Measurements from ENCODE around the gene HDAC10. TPM values are rescaled to one million over a fixed set of nuclear protein-coding genes. Genes with fewer than 3 reads are reported as not detected.

The HDAC10 gene
- total and polyA plus RNA-seq, 2 donors, result 20.0 to 32.4 TPM

- Histone ChIP-seq H3K4me1 (ENCODE audit: insufficient read depth) (no peaks in the 10 kb centered on the region), H3K27ac (ENCODE audit: low read depth) (peak within 1 kb of the TSS; percentile 64), H3K4me3 (ENCODE audit: low read depth, low read length) (peak within 1 kb of the TSS; percentile 96), H3K36me3 (ENCODE audit: insufficient read depth) (peaks cover 10% of the 10 kb centered on the region)
- WGBS, result under 1% methylated on average over 104 of the region's 105 CpGs
- peak; percentile 67 for DNase-seq (ENCODE audit: extremely low spot score)
Measured at GRCh38 chr22:50200461-50201190, 50.4 kb downstream of the HDAC10 start, which contains the start of gene SELENOO. SELENOO (plus strand) TSS chr22:50201011; CDS start chr22:50201037, 26 bp downstream.

- peak overlapping the region; percentile 96 for H3K4me3 ChIP-seq (ENCODE audit: low read depth, low read length)
- H3K36me3 ChIP-seq (ENCODE audit: insufficient read depth), result peaks cover 10% of the 10 kb centered on the region
- H3K27ac ChIP-seq (ENCODE audit: low read depth), result no peak overlapping the region
- 6% methylated on average over 34 of the region's 34 CpGs for WGBS
- DNase-seq (ENCODE audit: extremely low spot score), result no peak
- no peaks in the 10 kb centered on the region for H3K4me1 ChIP-seq (ENCODE audit: insufficient read depth)
Measured at GRCh38 chr22:50199829-50200460, 51.1 kb downstream of the HDAC10 start.

- H3K4me3 ChIP-seq (ENCODE audit: low read depth, low read length), result no peak overlapping the region
- 79% methylated on average over 18 of the region's 18 CpGs for WGBS
Measured at GRCh38 chr22:50199251-50199721, 51.8 kb downstream of the HDAC10 start.

GRCh38 chr22:50198624-50199017, 52.4 kb downstream of the HDAC10 start:
- peaks cover 10% of the 10 kb centered on the region for H3K36me3 ChIP-seq (ENCODE audit: insufficient read depth)
- WGBS, result 88% methylated on average over 16 of the region's 16 CpGs
- H3K4me1 ChIP-seq (ENCODE audit: insufficient read depth), result no peaks in the 10 kb centered on the region
- H3K4me3 ChIP-seq (ENCODE audit: low read depth, low read length), result no peak overlapping the region
- DNase-seq (ENCODE audit: extremely low spot score), result no peak
- H3K27ac ChIP-seq (ENCODE audit: low read depth), result peak overlapping the region; percentile 28

More at GRCh38 chr22:50199251-50199721, 51.8 kb downstream of the HDAC10 start:
- Histone ChIP-seq H3K4me1 (ENCODE audit: insufficient read depth) (no peaks in the 10 kb centered on the region), H3K36me3 (ENCODE audit: insufficient read depth) (peaks cover 10% of the 10 kb centered on the region), H3K27ac (ENCODE audit: low read depth) (no peak overlapping the region)
- DNase-seq (ENCODE audit: extremely low spot score), result no peak

DNA sequence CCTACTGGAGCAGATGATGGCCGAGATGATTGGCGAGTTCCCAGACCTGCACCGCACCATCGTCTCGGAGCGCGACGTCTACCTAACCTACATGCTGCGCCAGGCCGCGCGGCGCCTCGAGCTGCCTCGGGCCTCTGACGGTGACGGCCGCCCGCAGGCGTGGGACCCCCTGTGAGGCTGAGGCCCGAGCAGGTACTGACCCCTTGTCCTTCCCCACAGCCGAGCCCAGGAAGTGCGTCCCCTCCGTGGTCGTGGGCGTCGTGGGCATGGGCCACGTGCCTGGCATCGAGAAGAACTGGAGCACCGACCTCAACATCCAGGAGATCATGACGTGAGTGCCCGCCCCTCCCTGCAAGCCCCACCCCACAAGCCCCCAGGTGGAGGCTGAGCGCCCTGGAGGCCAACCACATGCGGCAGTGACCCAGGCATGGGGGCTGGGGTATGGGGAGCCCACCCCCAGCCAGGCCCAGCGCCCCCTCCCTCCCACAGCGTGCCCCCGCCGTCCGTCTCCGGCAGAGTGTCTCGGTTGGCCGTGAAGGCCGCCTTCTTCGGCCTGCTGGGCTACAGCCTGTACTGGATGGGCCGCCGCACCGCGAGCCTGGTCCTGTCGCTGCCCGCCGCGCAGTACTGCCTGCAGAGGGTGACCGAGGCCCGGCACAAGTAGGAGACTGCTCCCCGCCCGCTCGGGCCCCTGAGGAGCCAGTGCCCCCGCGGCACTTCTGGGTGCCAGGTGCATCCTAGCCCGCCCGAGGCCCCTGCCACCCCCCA, 53.0 kb downstream of the HDAC10 start:
- no peaks in the 10 kb centered on the region for H3K4me1 ChIP-seq (ENCODE audit: insufficient read depth)
- DNase-seq (ENCODE audit: extremely low spot score), result no peak
- H3K27ac ChIP-seq (ENCODE audit: low read depth), result no peak overlapping the region
- no peak overlapping the region for H3K4me3 ChIP-seq (ENCODE audit: low read depth, low read length)
- H3K36me3 ChIP-seq (ENCODE audit: insufficient read depth), result peaks cover 10% of the 10 kb centered on the region
- WGBS, result 93% methylated on average over 61 of the region's 61 CpGs

- WGBS, result 84% methylated on average over 23 of the region's 23 CpGs
- no peak overlapping the region for H3K4me3 ChIP-seq (ENCODE audit: low read depth, low read length)
- peaks cover 10% of the 10 kb centered on the region for H3K36me3 ChIP-seq (ENCODE audit: insufficient read depth)
- DNase-seq (ENCODE audit: extremely low spot score), result no peak
- no peak overlapping the region for H3K27ac ChIP-seq (ENCODE audit: low read depth)
- no peaks in the 10 kb centered on the region for H3K4me1 ChIP-seq (ENCODE audit: insufficient read depth)
Measured at GRCh38 chr22:50197000-50197800, 53.9 kb downstream of the HDAC10 start.

DNA sequence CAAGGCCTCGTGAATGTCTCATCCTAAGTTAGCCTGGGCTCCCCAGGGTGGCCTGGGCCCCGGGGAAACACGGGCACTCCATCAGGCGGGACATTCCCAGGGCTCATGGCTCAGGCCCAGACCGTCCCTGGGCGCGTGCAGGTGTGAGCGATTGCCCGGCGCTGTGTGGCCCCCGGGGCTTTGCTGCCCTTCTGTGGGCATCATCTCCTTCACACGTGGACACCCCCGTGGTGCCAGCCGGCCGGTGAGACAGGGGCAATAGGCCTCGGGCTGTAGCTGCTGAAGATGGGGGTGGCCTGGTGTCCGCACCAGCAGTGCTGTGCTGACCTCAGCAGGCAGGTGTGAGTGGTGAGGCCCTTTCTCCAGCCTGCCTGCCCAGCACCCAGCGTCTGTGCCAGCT, 54.8 kb downstream of the HDAC10 start:
- Histone ChIP-seq H3K4me1 (ENCODE audit: insufficient read depth) (no peaks in the 10 kb centered on the region), H3K4me3 (ENCODE audit: low read depth, low read length) (no peak overlapping the region), H3K27ac (ENCODE audit: low read depth) (no peak overlapping the region), H3K36me3 (ENCODE audit: insufficient read depth) (peaks cover 10% of the 10 kb centered on the region)
- no peak for DNase-seq (ENCODE audit: extremely low spot score)
- WGBS, result 87% methylated on average over 18 of the region's 18 CpGs

Other genes with a start within 250 kb of the HDAC10 start
- gene IL17REL, start 238.5 kb downstream of the HDAC10 start, total RNA-seq, result not detected
- 0.01 TPM for gene IL17REL, start 238.5 kb downstream of the HDAC10 start, polyA plus RNA-seq
- not detected for gene TTLL8, start 193.0 kb downstream of the HDAC10 start, total RNA-seq
- gene TTLL8, start 193.0 kb downstream of the HDAC10 start, polyA plus RNA-seq, result not detected
- gene MLC1, start 165.8 kb downstream of the HDAC10 start, total RNA-seq, result 2.4 TPM
- gene MLC1, start 165.8 kb downstream of the HDAC10 start, polyA plus RNA-seq, result 0.09 TPM
- 9.7 TPM for gene MOV10L1, start 161.3 kb downstream of the HDAC10 start, total RNA-seq
- 0.33 TPM for gene MOV10L1, start 161.3 kb downstream of the HDAC10 start, polyA plus RNA-seq
- 0.63 TPM for gene PANX2, start 80.5 kb downstream of the HDAC10 start, total RNA-seq
- gene PANX2, start 80.5 kb downstream of the HDAC10 start, polyA plus RNA-seq, result 2.3 TPM
- 7.7 TPM for gene TRABD, start 65.4 kb downstream of the HDAC10 start, total RNA-seq
- 36.4 TPM for gene TRABD, start 65.4 kb downstream of the HDAC10 start, polyA plus RNA-seq
- gene SELENOO, start 50.3 kb downstream of the HDAC10 start, total RNA-seq, result 9.5 TPM
- 23.0 TPM for gene SELENOO, start 50.3 kb downstream of the HDAC10 start, polyA plus RNA-seq
- 23.1 TPM for gene TUBGCP6, start 6.2 kb downstream of the HDAC10 start, total RNA-seq
- 31.5 TPM for gene TUBGCP6, start 6.2 kb downstream of the HDAC10 start, polyA plus RNA-seq
- 9.3 TPM for gene MAPK12, start 10.4 kb upstream of the HDAC10 start, total RNA-seq
- gene MAPK12, start 10.4 kb upstream of the HDAC10 start, polyA plus RNA-seq, result 21.3 TPM
- gene MAPK11, start 19.1 kb upstream of the HDAC10 start, total RNA-seq, result 4.1 TPM
- gene MAPK11, start 19.1 kb upstream of the HDAC10 start, polyA plus RNA-seq, result 13.6 TPM
- 61.7 TPM for gene PLXNB2, start 56.4 kb upstream of the HDAC10 start, total RNA-seq
- gene PLXNB2, start 56.4 kb upstream of the HDAC10 start, polyA plus RNA-seq, result 106 TPM
- 4.1 TPM for gene DENND6B, start 75.7 kb upstream of the HDAC10 start, total RNA-seq
- 4.6 TPM for gene DENND6B, start 75.7 kb upstream of the HDAC10 start, polyA plus RNA-seq
- gene PPP6R2, start 92.1 kb upstream of the HDAC10 start, total RNA-seq, result 31.1 TPM
- gene PPP6R2, start 92.1 kb upstream of the HDAC10 start, polyA plus RNA-seq, result 46.0 TPM
- gene SBF1, start 223.8 kb upstream of the HDAC10 start, total RNA-seq, result 28.3 TPM
- gene SBF1, start 223.8 kb upstream of the HDAC10 start, polyA plus RNA-seq, result 44.8 TPM
- gene ADM2, start 230.3 kb upstream of the HDAC10 start, total RNA-seq, result 0.37 TPM
- 0.11 TPM for gene ADM2, start 230.3 kb upstream of the HDAC10 start, polyA plus RNA-seq
- gene MIOX, start 235.6 kb upstream of the HDAC10 start, total RNA-seq, result not detected
- gene MIOX, start 235.6 kb upstream of the HDAC10 start, polyA plus RNA-seq, result not detected

Data from urinary bladder (tissue), 4 donors.